HAP-1 (cell line): Measurements from ENCODE around the gene HELB.
A peak's percentile ranks its signal among the peaks of the same experiment; 100 is the strongest.

ENCODE experiments used
- DNase-seq, 2 experiments: peaks; one replicate each; pipeline ENCODE4 v3.0.0-alpha.2; 2016 to 2020; ENCODE audit warnings: low spot score in 2 of 2
- H3K27me3 ChIP-seq: fragments of 250-450 bp; sonication (Bioruptor Pico); 2 replicates; pipeline ENCODE4 v1.5.1; 2020; ENCODE audit warnings: low read depth, mild to moderate bottlenecking, moderate library complexity
- H3K36me3 ChIP-seq: fragments of 250-450 bp; sonication (Bioruptor Pico); replicated peaks from 2 replicates; pipeline ENCODE4 v1.5.1; 2020; ENCODE audit warnings: mild to moderate bottlenecking
- H3K4me1 ChIP-seq: fragments of 250-450 bp; sonication (Bioruptor Pico); 2 replicates; pipeline ENCODE4 v1.5.1; 2020; ENCODE audit warnings: mild to moderate bottlenecking
- H3K4me3 ChIP-seq: fragments of 250-450 bp; sonication (Bioruptor Pico); 2 replicates; pipeline ENCODE4 v1.5.1; 2020; ENCODE audit warnings: mild to moderate bottlenecking, moderate library complexity
- H3K9me3 ChIP-seq: fragments of 250-450 bp; sonication (Bioruptor Pico); 2 replicates; pipeline ENCODE4 v1.5.1; 2020; ENCODE audit warnings: mild to moderate bottlenecking, moderate library complexity
- in situ Hi-C: fragments of 300-500 bp; cut with MboI; formaldehyde crosslinking; loops from 3 replicates; pipeline ENCODE4 v1.14.3; 2020; ENCODE audit warnings: low sequenced_read_pairs, inconsistent platforms, mixed read lengths

HELB gene

DNA sequence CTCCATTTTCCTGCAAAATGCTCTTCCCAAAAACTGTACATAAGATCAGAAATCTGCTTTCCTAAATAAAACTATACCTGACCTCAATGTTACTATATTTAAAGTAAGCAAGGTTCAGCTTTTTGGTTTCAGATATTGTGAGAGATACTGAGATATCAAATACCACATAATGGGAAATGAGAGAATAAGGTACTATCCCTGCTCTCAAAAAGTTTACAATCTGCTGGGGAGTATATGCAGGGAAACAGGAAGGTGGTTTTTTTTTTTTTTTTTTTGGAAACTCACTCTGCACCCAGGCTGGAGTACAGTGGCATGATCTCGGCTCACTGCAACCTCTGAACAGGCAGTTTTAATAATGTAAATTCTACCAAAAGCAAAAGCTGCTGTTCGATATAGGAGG is 49.0 kb downstream of the HELB start:
- Histone ChIP-seq H3K9me3 (no peaks in the 10 kb centered on the region), H3K27me3 (no peaks in the 10 kb centered on the region), H3K4me3 (no peak overlapping the region), H3K36me3 (no peaks in the 10 kb centered on the region), H3K4me1 (no peaks in the 10 kb centered on the region)
- DNase-seq: no peak
- in situ Hi-C loops: no loop called here

GRCh38 chr12:66352197-66352596 is 49.9 kb downstream of the HELB start:
- H3K4me3 ChIP-seq: no peak overlapping the region
- H3K4me1 ChIP-seq: no peaks in the 10 kb centered on the region
- no peaks in the 10 kb centered on the region for H3K36me3 ChIP-seq
- peak; percentile 35 to 58 for DNase-seq
- H3K9me3 ChIP-seq: no peaks in the 10 kb centered on the region
- no peaks in the 10 kb centered on the region for H3K27me3 ChIP-seq
- in situ Hi-C loops: no loop called here

- H3K4me3 ChIP-seq: no peak overlapping the region
- no peaks in the 10 kb centered on the region for H3K27me3 ChIP-seq
- DNase-seq: no peak
- H3K4me1 ChIP-seq: no peaks in the 10 kb centered on the region
- no peaks in the 10 kb centered on the region for H3K9me3 ChIP-seq
- in situ Hi-C loops: no loop called here
- no peaks in the 10 kb centered on the region for H3K36me3 ChIP-seq
Measured at GRCh38 chr12:66352899-66353298, 50.6 kb downstream of the HELB start.

GRCh38 chr12:66354291-66354690 is 52.0 kb downstream of the HELB start:
- Histone ChIP-seq H3K27me3 (no peaks in the 10 kb centered on the region), H3K9me3 (no peaks in the 10 kb centered on the region), H3K4me1 (no peaks in the 10 kb centered on the region), H3K36me3 (no peaks in the 10 kb centered on the region), H3K4me3 (no peak overlapping the region)
- in situ Hi-C loops: no loop called here
- DNase-seq: no peak

DNA sequence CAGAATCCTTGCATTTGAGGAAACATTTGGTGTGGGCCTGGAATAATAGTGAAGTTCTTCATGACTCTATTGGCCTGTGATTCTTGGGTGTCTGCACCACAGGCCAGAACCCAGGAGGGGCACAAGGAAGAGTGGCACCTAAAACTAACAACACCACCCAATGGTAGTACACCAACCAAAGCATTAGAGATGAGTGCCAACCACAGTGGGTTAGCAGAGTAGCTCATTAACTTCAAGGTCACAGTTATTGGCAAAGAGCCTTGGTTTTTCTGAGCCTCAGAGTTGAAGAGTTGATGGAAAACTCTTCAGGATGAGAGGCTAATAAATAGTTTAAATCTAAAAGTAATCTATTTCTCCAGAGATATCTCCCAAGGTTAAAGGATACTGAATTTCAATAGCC is 57.0 kb downstream of the HELB start:
- in situ Hi-C loops: no loop called here
- Histone ChIP-seq H3K4me1 (no peaks in the 10 kb centered on the region), H3K36me3 (no peaks in the 10 kb centered on the region), H3K27me3 (no peaks in the 10 kb centered on the region), H3K9me3 (no peaks in the 10 kb centered on the region), H3K4me3 (no peak overlapping the region)
- no peak for DNase-seq

- Histone ChIP-seq H3K27me3 (no peaks in the 10 kb centered on the region), H3K4me3 (no peak overlapping the region), H3K36me3 (no peaks in the 10 kb centered on the region), H3K9me3 (no peaks in the 10 kb centered on the region), H3K4me1 (no peaks in the 10 kb centered on the region)
- in situ Hi-C loops: no loop called here
- no peak for DNase-seq
Measured at GRCh38 chr12:66361703-66362102, 59.4 kb downstream of the HELB start.

- in situ Hi-C loops: no loop called here
- H3K9me3 ChIP-seq: no peaks in the 10 kb centered on the region
Measured at GRCh38 chr12:66365718-66366490, 63.6 kb downstream of the HELB start.

DNA sequence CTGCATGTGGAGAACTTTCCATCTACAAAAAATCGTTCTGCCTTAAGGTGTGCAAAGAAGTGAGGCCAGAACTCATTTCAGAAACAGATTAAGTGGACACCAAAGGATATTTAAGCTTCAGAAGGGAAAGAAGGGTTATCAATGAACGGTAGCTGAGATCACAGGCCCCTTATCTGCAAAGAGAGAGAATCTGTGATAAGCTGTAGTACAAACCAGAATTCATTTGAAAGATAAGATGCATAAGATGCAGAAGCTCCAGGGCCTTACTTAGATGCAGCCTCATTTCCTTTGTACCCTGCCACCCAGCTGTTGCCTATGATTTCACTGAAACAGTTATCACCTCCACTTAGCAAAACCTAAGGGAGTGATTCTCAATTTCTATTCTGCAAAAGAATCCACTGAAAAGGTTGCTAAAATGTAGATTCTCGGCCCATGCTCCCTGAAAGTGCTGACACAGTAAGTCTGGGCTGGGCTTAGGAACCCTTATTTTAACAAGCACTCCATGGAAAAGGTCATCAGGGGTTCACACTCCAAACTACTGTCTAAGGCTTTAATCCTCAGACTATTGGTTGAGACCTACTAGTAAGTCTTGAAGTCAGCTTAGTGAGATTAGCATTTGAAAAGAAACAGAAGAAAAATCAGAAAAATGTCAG is 64.8 kb downstream of the HELB start:
- Histone ChIP-seq H3K4me1 (peaks cover 10% of the 10 kb centered on the region), H3K36me3 (no peaks in the 10 kb centered on the region), H3K4me3 (no peak overlapping the region), H3K9me3 (no peaks in the 10 kb centered on the region), H3K27me3 (no peaks in the 10 kb centered on the region)
- in situ Hi-C loops: no loop called here
- DNase-seq: peak; percentile 40 to 70

More at GRCh38 chr12:66365718-66366490, 63.6 kb downstream of the HELB start:
- peaks cover 10% of the 10 kb centered on the region for H3K4me1 ChIP-seq
- no peak overlapping the region for H3K4me3 ChIP-seq
- no peaks in the 10 kb centered on the region for H3K36me3 ChIP-seq
- DNase-seq: no peak
- no peaks in the 10 kb centered on the region for H3K27me3 ChIP-seq

DNA sequence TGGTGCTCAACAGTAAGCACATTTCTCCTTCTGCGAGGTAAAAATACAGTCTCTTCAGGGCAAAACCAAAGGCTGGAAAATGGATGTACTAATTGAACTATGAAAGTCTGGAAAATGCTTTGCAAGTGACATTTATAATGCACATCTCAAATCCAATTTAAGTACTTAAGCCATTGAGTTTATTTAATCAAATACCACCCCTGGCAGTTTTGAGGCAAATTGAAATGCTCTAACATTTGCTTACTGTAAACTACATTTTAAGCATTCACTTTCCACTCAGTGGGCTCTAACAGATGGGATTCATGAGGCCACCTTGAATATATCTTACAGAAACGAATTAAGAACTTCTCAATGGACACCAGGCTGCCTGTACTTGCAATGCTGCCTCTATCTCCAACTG is 69.7 kb downstream of the HELB start:
- no peak for DNase-seq
- H3K27me3 ChIP-seq: no peaks in the 10 kb centered on the region
- no peaks in the 10 kb centered on the region for H3K9me3 ChIP-seq
- peaks cover 8% of the 10 kb centered on the region for H3K4me1 ChIP-seq
- H3K4me3 ChIP-seq: no peak overlapping the region
- in situ Hi-C loops: no loop called here
- no peaks in the 10 kb centered on the region for H3K36me3 ChIP-seq

GRCh38 chr12:66375560-66375959 is 73.3 kb downstream of the HELB start:
- no peaks in the 10 kb centered on the region for H3K36me3 ChIP-seq
- DNase-seq: no peak
- in situ Hi-C loops: no loop called here

GRCh38 chr12:66379616-66380015 is 77.3 kb downstream of the HELB start:
- in situ Hi-C loops: no loop called here
- Histone ChIP-seq H3K27me3 (no peaks in the 10 kb centered on the region), H3K36me3 (no peaks in the 10 kb centered on the region), H3K9me3 (no peaks in the 10 kb centered on the region), H3K4me1 (no peaks in the 10 kb centered on the region), H3K4me3 (no peak overlapping the region)
- DNase-seq: no peak

More at GRCh38 chr12:66375560-66375959, 73.3 kb downstream of the HELB start:
- Histone ChIP-seq H3K4me3 (no peak overlapping the region), H3K4me1 (no peaks in the 10 kb centered on the region), H3K9me3 (no peaks in the 10 kb centered on the region), H3K27me3 (no peaks in the 10 kb centered on the region)

GRCh38 chr12:66380769-66381535 is 78.7 kb downstream of the HELB start:
- H3K4me3 ChIP-seq: no peak overlapping the region
- no peaks in the 10 kb centered on the region for H3K36me3 ChIP-seq
- H3K27me3 ChIP-seq: no peaks in the 10 kb centered on the region
- DNase-seq: no peak
- H3K4me1 ChIP-seq: no peaks in the 10 kb centered on the region
- in situ Hi-C loops: no loop called here
- no peaks in the 10 kb centered on the region for H3K9me3 ChIP-seq

DNA sequence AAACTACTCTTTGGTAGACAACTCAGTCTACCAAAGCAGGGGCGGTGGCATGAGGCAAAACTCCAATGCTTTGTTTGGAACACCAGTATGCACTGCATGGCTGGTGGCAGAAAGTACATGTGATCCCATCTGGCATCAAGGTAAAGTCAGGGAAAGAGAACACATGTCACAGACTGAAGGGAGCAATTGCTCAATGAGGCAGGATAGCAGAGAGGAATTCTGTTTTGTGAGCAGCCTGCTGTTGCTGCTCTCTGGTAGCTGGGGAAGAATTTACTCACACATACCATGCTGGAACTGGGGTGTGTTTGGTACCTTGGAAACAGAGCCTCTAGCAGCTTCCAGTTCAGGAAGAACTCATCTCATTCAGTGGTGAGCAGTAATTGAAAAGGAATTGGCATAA is 84.8 kb downstream of the HELB start:
- no peak for DNase-seq
- Histone ChIP-seq H3K9me3 (no peaks in the 10 kb centered on the region), H3K36me3 (no peaks in the 10 kb centered on the region), H3K27me3 (no peaks in the 10 kb centered on the region), H3K4me3 (no peak overlapping the region), H3K4me1 (no peaks in the 10 kb centered on the region)
- in situ Hi-C loops: no loop called here
